GM10266 (cell line): ENCODE data around the gene CHAMP1.

Source experiments
- DNase-seq: peaks from one replicate; pipeline ENCODE4 v3.0.0; 2012; ENCODE audit errors: extremely low spot score
- TF ChIP-seq, protein P1 (sequence below): IDR thresholded peaks from 2 replicates; pipeline ENCODE4 v1.5.1; 2012; ENCODE audit warnings: mild to moderate bottlenecking, low read depth; ENCODE audit not compliant: control insufficient read depth, insufficient read depth; ENCODE audit errors: missing control alignments

Gene CHAMP1, protein sequence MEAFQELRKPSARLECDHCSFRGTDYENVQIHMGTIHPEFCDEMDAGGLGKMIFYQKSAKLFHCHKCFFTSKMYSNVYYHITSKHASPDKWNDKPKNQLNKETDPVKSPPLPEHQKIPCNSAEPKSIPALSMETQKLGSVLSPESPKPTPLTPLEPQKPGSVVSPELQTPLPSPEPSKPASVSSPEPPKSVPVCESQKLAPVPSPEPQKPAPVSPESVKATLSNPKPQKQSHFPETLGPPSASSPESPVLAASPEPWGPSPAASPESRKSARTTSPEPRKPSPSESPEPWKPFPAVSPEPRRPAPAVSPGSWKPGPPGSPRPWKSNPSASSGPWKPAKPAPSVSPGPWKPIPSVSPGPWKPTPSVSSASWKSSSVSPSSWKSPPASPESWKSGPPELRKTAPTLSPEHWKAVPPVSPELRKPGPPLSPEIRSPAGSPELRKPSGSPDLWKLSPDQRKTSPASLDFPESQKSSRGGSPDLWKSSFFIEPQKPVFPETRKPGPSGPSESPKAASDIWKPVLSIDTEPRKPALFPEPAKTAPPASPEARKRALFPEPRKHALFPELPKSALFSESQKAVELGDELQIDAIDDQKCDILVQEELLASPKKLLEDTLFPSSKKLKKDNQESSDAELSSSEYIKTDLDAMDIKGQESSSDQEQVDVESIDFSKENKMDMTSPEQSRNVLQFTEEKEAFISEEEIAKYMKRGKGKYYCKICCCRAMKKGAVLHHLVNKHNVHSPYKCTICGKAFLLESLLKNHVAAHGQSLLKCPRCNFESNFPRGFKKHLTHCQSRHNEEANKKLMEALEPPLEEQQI

DNA sequence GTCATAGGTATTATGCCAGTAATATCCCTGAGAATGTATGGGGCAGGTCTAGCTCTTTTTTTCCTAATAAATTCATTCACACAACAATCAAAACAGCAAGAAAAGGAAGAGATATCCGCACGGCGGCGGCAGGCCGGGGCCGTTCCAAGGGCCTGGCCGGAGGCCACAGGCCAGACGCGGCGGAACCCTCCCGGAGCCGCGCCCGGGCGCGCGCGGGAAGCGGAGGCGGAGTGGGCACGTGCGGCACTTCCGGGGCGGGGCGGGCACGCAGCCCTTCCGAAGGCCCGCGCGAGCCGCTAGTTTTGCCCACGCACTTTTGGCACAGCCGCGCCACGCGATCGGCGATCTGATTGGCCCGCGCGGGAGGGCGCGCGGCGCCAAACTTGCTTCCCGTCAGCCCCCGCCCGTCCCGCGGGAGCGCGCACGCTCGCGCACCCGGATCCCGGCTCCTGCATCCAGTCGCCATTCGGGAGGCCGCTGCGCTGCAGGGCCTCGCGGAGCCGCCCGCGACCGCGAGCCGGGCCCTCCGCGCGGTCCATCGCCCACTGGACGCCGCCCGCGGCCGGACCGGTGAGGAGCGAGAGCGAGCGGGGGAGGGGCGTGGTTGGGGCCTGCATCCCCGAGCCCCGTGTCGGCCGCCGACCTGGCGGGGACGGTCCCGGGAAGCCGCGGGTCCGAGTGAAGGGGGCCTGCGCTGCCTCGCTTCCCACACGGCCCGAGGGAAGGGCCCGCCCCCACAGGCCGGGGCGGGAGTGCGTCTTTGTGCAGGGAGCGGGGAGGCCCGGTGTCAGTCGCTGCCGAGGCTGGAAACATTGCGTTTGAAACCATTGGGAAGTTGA, at the start of gene CHAMP1:
CHAMP1 (plus strand) TSS at position 430 of the 839 bp plus-strand sequence. CDS start 9,340 bp downstream, outside the sequence.
- peak; percentile 97 for DNase-seq
- TF ChIP-seq, protein P1, sequence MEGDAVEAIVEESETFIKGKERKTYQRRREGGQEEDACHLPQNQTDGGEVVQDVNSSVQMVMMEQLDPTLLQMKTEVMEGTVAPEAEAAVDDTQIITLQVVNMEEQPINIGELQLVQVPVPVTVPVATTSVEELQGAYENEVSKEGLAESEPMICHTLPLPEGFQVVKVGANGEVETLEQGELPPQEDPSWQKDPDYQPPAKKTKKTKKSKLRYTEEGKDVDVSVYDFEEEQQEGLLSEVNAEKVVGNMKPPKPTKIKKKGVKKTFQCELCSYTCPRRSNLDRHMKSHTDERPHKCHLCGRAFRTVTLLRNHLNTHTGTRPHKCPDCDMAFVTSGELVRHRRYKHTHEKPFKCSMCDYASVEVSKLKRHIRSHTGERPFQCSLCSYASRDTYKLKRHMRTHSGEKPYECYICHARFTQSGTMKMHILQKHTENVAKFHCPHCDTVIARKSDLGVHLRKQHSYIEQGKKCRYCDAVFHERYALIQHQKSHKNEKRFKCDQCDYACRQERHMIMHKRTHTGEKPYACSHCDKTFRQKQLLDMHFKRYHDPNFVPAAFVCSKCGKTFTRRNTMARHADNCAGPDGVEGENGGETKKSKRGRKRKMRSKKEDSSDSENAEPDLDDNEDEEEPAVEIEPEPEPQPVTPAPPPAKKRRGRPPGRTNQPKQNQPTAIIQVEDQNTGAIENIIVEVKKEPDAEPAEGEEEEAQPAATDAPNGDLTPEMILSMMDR: no peak

DNA sequence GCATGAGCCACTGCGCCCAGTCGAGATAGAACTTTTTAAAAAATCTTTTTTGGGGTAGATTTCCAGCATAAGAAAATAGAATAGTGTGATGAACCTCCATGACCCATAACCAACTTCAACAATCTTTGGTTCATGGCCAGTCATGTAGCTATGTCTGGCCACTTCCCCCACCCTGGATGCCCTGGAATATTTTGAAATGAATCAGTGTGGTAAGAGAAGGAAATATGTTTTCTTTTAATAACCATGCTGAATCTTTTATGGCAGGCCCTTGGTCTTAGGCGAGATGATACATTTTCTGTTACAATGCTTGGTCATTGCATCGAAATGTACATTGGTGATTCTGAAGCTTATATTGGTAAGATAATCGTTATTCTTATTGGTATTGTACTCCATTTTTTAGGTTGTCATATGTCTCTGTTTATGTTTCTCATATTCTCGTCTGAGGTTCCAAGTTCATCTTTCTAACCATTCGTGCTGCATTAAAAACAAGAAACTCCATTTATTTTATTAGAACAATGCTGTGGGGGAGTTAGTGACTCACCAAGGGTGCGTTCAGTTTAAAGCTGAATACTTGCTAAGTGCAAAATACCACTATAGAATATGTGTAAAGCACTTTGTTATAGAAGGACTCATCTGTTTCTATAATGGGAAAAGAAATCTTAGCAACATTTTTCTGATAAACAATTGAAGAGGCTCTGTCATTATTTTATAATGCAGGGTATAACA, 49.3 kb upstream of the CHAMP1 start:
- DNase-seq: no peak
- TF ChIP-seq, protein P1: no peak

DNA sequence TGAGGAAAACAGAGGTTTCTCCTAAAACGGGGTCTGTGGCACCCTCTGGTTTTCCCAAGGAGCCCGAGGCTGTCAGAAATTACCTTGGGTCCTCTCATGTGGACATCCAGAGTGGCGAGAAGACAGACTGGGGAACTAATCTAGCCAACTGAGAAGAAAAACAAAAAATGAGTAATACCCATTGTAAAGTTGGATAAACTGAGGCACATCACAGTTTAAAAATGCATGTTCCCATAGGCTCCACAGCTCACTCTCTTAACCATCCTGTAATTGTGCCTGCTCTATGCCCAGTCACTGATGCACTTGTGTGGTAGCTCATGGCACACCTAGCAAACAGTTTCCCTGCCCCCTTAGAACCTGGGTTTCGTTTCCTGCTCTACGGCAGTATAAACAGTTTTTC, 48.1 kb upstream of the CHAMP1 start:
- no peak for DNase-seq
- TF ChIP-seq, protein P1: no peak

DNA sequence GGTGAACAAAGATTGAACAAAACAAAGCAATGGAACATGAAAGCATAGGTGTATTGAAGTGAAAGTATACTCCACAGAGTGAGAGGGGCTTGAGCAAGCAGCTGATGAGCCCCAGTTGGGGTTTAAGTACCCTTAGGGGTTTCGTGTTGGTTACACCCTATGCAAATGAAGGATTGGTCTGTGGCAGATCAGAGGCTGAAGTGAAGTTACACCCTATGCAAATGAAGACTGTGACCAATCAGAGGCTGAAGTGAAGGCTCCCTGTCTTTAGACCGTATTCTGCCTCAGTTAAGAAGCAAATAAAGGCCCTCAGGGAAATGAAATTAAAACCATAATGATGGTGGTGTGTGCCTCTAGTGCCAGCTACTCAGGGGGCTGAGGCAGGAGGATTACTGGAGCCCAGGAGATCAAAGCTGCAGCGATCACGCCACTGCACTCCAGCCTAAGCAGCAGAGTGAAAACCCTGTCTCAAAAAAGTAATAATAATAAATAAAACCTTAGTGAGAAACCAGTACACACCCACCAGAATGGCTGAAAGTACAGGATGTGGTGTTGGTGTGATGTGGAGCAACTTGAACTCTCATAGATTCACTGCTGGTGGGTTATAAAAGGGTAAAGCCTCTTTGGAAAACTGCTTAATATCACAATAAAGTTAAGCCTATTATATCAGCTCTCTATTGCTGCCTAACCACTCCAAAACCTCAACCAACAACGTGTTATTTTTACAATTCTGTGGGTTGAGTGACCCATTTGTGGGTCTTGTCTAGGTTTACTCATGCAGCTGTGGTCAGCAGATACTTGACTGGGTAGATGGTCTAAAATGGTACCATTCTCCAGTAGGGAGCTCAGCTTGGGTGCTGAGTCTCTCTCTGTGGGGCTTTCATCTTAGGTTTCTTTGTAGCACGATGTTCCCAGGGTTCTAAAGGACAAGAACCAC, 45.7 kb upstream of the CHAMP1 start:
- DNase-seq: no peak
- TF ChIP-seq, protein P1: no peak

DNA sequence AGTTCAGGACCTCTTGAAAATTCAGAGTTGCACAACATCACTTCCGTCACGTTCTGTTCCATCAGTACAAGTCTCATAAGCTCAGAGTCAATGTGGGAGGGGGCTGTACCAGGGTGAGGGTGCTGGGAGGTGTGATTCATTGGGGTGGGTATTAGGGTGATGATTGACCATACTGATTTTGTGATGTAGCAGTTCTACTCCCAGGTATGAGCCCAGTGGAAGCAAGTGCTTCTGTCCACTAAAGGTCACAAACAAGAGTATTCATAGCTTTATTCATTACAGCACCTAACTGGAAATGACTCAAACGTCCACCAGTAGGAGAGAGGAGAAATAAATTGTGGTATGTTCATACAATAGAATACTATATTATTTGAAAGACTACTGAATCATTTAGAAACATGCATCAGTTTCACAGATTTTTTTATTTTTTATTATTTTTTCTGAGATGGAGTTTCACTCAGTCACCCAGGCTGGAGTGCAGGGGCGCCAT, 45.0 kb upstream of the CHAMP1 start:
- TF ChIP-seq, protein P1: no peak
- DNase-seq: no peak
